Activated naive CD4-positive, alpha-beta T cell treated with anti-CD3 and anti-CD28 coated beads for 36 hours (primary cell): ENCODE data around the gene TRIM43. TPM values are rescaled to one million over a fixed set of nuclear protein-coding genes. Genes with fewer than 3 reads are reported as not detected.
"Not testable (repeated sequence)": the region's sequence is repeated elsewhere in the genome, so short reads cannot be mapped to it uniquely, and the experiment has no call there.

ENCODE experiments used
- CTCF ChIA-PET: fragments of 350-600 bp; sonication (Branson Sonifier 250); formaldehyde crosslinking; loops from one replicate; lab custom pipeline; 2021; ENCODE audit warnings: antibody characterized with exemption; lab: Charles Lee
- DNase-seq: peaks from one replicate; pipeline ENCODE4 v3.0.0-alpha.2; 2020
- H3K27ac Mint-ChIP-seq: one replicate; pipeline ENCODE4 v1.8.0; 2021; ENCODE audit warnings: mild to moderate bottlenecking, mixed read lengths
- H3K27me3 Mint-ChIP-seq: one replicate; pipeline ENCODE4 v1.8.0; 2021; ENCODE audit warnings: low read depth, mixed read lengths
- H3K36me3 Mint-ChIP-seq: one replicate; pipeline ENCODE4 v1.8.0; 2021; ENCODE audit warnings: low read depth, mixed read lengths
- H3K4me1 Mint-ChIP-seq: one replicate; pipeline ENCODE4 v1.8.0; 2021; ENCODE audit warnings: low read depth, mixed read lengths
- H3K4me3 Mint-ChIP-seq: one replicate; pipeline ENCODE4 v1.8.0; 2021; ENCODE audit warnings: mild to moderate bottlenecking, moderate library complexity, mixed read lengths
- H3K9me3 Mint-ChIP-seq: one replicate; pipeline ENCODE4 v1.8.0; 2021; ENCODE audit warnings: mixed read lengths
- intact Hi-C: fragments of 100-400 bp; cut with micrococcal nuclease; formaldehyde crosslinking; loops from one replicate; pipeline ENCODE4 v1.15.1; 2023
- total RNA-seq, 2 experiments: library from RNA; stranded (reverse); gene quantifications; one replicate each; pipeline ENCODE4 v1.2.3, GENCODE V29; 2021

TRIM43 gene
- total RNA-seq, 2 experiments from 2014 or later: not detected

- CTCF ChIA-PET, H3K36me3 Mint-ChIP-seq, H3K4me1 Mint-ChIP-seq, intact Hi-C loops, H3K27me3 Mint-ChIP-seq, H3K9me3 Mint-ChIP-seq, DNase-seq, H3K27ac Mint-ChIP-seq, H3K4me3 Mint-ChIP-seq: not testable (repeated sequence)
These were observed 9.5 kb downstream of the TRIM43 start for GRCh38 chr2:95601301-95601700.

DNA sequence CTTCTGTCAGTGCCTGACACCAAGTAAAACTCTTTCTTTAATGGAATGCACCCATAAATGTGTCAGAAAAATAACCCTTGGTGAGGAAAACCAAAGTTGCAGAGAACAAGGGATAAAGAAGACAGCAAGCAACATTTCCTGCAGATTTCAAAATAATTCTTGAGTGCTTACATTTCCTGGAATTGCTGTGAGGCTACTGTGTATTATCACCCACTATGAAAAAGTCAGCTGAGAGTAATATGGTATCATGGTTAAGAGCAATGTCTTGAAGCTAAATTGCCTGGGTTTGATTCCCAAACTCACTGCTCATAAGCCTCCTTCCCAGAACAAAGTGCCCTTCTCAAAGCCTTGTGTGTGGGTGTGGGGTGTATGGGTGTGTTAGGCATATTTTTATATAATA lies 10.3 kb downstream of the TRIM43 start:
- H3K4me1 Mint-ChIP-seq, H3K4me3 Mint-ChIP-seq, H3K27me3 Mint-ChIP-seq, H3K9me3 Mint-ChIP-seq, H3K27ac Mint-ChIP-seq, DNase-seq, H3K36me3 Mint-ChIP-seq, CTCF ChIA-PET, intact Hi-C loops: not testable (repeated sequence)

DNA sequence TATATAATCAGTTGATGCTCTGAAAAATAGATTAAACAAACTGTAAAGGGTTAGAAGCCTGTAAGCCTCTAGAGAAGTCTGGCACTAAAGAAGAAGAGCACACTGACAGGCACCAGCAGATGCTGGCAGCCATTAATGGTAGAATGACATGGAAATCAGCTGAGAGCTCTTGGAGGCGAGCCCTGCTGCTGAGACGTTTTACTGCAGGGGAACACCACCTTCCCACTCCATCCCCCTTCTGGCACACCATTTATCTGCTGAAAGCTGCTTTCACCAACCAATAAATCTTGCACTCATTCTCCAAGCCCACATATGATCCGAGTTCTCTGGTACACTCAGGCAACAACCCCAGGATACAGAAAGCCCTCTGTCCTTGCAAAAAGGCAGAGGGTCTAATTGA lies 16.6 kb downstream of the TRIM43 start:
- H3K4me3 Mint-ChIP-seq, H3K36me3 Mint-ChIP-seq, intact Hi-C loops, DNase-seq, H3K9me3 Mint-ChIP-seq, H3K27ac Mint-ChIP-seq, H3K27me3 Mint-ChIP-seq, H3K4me1 Mint-ChIP-seq, CTCF ChIA-PET: not testable (repeated sequence)

GRCh38 chr2:95609764-95610163 lies 18.0 kb downstream of the TRIM43 start:
- H3K27ac Mint-ChIP-seq, DNase-seq, H3K36me3 Mint-ChIP-seq, H3K9me3 Mint-ChIP-seq, intact Hi-C loops, H3K4me1 Mint-ChIP-seq, H3K4me3 Mint-ChIP-seq, H3K27me3 Mint-ChIP-seq, CTCF ChIA-PET: not testable (repeated sequence)

GRCh38 chr2:95613048-95613447 lies 21.2 kb downstream of the TRIM43 start:
- H3K4me1 Mint-ChIP-seq, intact Hi-C loops, H3K9me3 Mint-ChIP-seq, H3K36me3 Mint-ChIP-seq, H3K4me3 Mint-ChIP-seq, DNase-seq, CTCF ChIA-PET, H3K27me3 Mint-ChIP-seq, H3K27ac Mint-ChIP-seq: not testable (repeated sequence)

- CTCF ChIA-PET, H3K4me3 Mint-ChIP-seq, H3K4me1 Mint-ChIP-seq, H3K27me3 Mint-ChIP-seq, H3K9me3 Mint-ChIP-seq, H3K27ac Mint-ChIP-seq, DNase-seq, intact Hi-C loops, H3K36me3 Mint-ChIP-seq: not testable (repeated sequence)
These were observed 30.9 kb downstream of the TRIM43 start for GRCh38 chr2:95622728-95623127.

DNA sequence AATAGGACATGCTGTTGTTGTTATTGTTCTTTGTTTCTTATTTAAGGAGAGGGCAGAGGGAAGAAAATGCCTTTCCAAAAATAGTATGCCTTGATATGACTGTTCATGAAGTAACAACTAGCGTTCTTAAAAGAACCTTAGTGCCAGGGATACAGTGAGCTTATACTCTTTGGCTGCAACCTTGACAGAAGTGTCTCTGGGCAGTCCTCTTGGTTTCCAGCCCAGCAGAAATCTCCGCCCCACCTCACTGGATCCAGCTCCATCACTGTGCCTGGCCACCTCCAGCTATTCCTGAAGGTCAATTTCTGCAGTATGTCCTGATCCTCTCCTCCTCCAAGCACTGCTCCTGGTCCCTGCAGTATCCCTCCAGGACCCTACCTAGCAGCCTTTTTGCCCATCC lies 39.2 kb downstream of the TRIM43 start:
- CTCF ChIA-PET, DNase-seq, H3K36me3 Mint-ChIP-seq, H3K9me3 Mint-ChIP-seq, H3K27ac Mint-ChIP-seq, H3K4me1 Mint-ChIP-seq, H3K27me3 Mint-ChIP-seq, intact Hi-C loops, H3K4me3 Mint-ChIP-seq: not testable (repeated sequence)

GRCh38 chr2:95633626-95634259 lies 41.9 kb downstream of the TRIM43 start:
- H3K36me3 Mint-ChIP-seq, CTCF ChIA-PET, H3K27me3 Mint-ChIP-seq, H3K4me1 Mint-ChIP-seq, DNase-seq, H3K27ac Mint-ChIP-seq, H3K4me3 Mint-ChIP-seq, intact Hi-C loops, H3K9me3 Mint-ChIP-seq: not testable (repeated sequence)

DNA sequence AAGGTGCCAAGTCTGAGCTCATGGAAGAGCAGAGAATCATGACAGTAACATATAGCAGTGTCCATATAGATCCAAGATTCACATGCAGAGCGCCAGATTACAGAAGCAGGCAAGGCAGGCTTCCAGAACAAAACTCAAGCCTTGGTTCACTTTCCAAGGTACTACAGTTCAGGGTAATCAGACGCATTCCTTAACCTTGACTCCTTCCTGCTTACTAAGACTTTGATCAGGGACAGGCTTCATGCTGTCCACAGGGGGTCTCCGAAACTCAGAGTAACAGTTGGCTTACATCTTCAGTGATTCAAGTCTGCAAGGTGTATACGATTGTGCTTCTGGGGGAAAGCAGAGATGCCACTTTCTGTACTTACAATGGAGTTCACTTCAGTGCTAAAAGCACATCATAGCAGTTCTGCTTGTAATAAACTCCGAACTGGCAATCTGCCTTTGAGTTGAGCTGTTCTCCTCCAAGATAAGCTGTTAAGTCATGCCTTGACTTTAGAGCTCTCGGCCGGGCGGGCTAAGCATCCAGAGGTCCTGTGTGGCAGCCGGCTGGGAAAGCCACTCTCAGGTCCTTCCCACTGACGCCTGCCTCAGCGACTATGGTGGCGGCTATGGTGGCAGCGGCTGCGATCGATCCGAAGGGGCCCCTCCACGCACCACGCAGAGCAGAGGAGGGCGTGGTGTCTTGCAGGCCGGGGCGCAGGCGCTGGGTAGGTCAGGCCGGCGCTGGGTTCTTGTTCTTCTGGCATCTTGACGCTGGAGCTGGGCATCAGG lies 48.9 kb downstream of the TRIM43 start:
- H3K4me3 Mint-ChIP-seq, H3K27ac Mint-ChIP-seq, DNase-seq, H3K4me1 Mint-ChIP-seq, CTCF ChIA-PET, intact Hi-C loops, H3K27me3 Mint-ChIP-seq, H3K9me3 Mint-ChIP-seq, H3K36me3 Mint-ChIP-seq: not testable (repeated sequence)

DNA sequence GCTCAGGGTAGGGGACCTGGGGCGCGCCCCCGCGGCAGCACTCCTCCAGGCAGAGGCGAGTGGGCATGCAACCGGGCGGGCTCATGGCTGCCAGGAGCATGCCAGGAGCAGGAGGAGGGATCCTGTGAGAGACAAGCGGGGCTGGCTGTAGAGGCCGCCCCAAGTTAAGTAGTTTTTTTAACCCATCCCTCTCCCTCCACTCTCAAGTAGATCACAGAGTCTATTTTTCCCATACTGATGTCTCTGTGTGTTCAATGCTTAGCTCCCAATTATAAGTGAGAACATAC lies 49.4 kb downstream of the TRIM43 start:
- intact Hi-C loops, H3K4me3 Mint-ChIP-seq, CTCF ChIA-PET, H3K27me3 Mint-ChIP-seq, H3K4me1 Mint-ChIP-seq, H3K36me3 Mint-ChIP-seq, H3K27ac Mint-ChIP-seq, DNase-seq, H3K9me3 Mint-ChIP-seq: not testable (repeated sequence)

- H3K27ac Mint-ChIP-seq, H3K4me1 Mint-ChIP-seq, H3K27me3 Mint-ChIP-seq, H3K36me3 Mint-ChIP-seq, intact Hi-C loops, DNase-seq, H3K9me3 Mint-ChIP-seq, CTCF ChIA-PET, H3K4me3 Mint-ChIP-seq: not testable (repeated sequence)
These were observed 50.0 kb downstream of the TRIM43 start for GRCh38 chr2:95641787-95642186.

DNA sequence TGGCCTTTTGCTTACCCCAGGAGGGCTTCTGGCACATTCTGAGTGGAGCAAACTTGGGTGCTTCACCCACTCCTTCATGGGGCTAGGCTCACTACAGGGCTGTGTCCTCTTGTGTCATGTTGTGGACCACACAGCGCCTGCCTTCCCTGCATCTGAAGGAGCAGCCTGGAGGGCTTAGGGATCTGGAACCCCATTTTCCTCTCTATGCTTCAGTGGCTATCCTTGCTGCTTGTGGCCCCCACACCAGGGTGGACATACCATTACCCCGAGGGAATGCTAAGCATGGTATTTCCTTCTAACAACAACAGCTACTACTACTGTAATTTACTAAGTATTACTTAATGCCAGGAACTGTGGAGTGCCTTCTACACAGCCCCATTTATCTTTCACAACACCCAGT lies 50.6 kb downstream of the TRIM43 start:
- not testable (repeated sequence) for H3K36me3 Mint-ChIP-seq, H3K9me3 Mint-ChIP-seq

DNA sequence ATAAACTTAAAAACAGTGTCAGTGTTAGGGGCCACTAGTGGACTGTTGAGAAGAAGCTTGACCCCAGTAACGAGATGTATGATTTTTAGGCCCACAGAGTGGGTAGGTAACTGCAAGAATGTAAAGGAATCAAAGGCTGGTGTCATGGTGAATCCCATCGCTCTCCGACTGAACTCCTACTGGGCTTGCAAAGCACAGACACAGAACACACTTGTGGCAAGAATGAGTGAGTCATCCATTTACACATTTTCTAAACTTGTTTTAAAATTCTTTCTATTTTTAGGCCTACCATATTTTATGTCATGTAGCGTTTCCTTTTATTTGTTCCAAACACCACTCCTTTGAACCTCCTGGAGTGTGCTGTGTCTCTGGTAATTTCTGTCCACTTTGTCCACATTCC lies 51.1 kb downstream of the TRIM43 start:
- H3K4me3 Mint-ChIP-seq, CTCF ChIA-PET, intact Hi-C loops, H3K4me1 Mint-ChIP-seq, H3K27ac Mint-ChIP-seq, H3K9me3 Mint-ChIP-seq, DNase-seq, H3K36me3 Mint-ChIP-seq, H3K27me3 Mint-ChIP-seq: not testable (repeated sequence)

More for the DNA sequence above, 50.6 kb downstream of the TRIM43 start:
- intact Hi-C loops, H3K27ac Mint-ChIP-seq, H3K4me3 Mint-ChIP-seq, H3K27me3 Mint-ChIP-seq, H3K4me1 Mint-ChIP-seq, CTCF ChIA-PET, DNase-seq: not testable (repeated sequence)
